ENCODE results near the gene UTS2R.

DNA sequence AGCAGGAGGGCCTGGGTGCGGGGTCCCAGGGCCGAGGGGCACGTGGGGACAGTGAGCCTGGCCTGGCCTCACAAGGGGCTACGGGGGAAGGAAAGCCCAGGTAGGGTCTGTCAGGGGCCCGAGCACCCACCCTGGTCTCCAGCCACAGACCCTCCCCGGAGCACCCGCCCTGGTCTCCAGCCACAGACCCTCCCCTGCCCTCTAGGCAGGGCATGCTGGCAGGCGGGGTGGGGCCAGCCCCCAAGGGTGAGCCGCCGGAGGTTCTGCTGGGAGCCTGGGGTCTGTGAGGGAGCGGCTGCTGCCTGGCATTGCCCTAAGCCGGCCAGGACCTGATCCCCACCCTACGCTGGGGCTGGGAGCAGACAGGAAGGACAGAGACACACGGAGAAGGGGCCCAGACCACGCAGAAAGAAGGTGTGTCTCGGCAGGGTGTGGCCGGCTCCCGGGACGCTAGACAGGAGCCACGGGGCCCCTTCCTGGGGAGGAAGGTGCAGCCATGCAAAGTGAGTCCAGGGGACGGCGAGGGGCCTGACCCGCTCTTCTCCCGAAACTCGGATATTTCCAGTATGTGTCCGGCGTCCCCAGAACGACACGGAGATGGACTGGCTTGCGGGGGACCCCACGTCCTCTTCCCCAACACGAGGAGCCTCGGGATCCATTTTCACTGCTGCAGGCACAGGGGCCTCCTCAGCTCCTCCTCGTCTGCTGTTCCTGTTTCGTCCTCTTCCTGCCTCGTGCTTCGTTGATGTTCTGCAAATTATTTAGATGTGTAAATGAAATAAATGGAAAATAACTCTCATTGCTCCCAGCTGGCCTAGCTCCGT, 15.5 kb downstream of the UTS2R start:
- TF ChIP-seq, protein P1, sequence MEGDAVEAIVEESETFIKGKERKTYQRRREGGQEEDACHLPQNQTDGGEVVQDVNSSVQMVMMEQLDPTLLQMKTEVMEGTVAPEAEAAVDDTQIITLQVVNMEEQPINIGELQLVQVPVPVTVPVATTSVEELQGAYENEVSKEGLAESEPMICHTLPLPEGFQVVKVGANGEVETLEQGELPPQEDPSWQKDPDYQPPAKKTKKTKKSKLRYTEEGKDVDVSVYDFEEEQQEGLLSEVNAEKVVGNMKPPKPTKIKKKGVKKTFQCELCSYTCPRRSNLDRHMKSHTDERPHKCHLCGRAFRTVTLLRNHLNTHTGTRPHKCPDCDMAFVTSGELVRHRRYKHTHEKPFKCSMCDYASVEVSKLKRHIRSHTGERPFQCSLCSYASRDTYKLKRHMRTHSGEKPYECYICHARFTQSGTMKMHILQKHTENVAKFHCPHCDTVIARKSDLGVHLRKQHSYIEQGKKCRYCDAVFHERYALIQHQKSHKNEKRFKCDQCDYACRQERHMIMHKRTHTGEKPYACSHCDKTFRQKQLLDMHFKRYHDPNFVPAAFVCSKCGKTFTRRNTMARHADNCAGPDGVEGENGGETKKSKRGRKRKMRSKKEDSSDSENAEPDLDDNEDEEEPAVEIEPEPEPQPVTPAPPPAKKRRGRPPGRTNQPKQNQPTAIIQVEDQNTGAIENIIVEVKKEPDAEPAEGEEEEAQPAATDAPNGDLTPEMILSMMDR (IDR thresholded peaks at IDR 0.05) = no peak
- no peak for TF ChIP-seq POLR2A (IDR thresholded peaks at IDR 0.05)

Measured in adrenal gland (tissue), 5 donors.